Testis (tissue), 2 donors: ENCODE measurements around the gene TAMALIN.
A peak's percentile ranks its signal among the peaks of the same experiment; 100 is the strongest.

Experiments used
- POLR2A ChIP-seq: fragments of 450-650 bp; IDR thresholded peaks from one replicate; pipeline ENCODE4 v1.6.1; 2017; ENCODE audit warnings: antibody characterized with exemption, mild to moderate bottlenecking, moderate library complexity
- TF ChIP-seq, protein P1 (sequence below), 3 experiments: fragments of 450-650 bp in 2 of 3; fragments of 200-600 bp in 1 of 3; sonication (generic) in 1 of 3; IDR thresholded peaks; one replicate each; pipeline ENCODE4 v1.5.1; 2016 to 2019; ENCODE audit warnings: antibody characterized with exemption in 3 of 3, mild to moderate bottlenecking in 2 of 3, moderate library complexity in 1 of 3

DNA sequence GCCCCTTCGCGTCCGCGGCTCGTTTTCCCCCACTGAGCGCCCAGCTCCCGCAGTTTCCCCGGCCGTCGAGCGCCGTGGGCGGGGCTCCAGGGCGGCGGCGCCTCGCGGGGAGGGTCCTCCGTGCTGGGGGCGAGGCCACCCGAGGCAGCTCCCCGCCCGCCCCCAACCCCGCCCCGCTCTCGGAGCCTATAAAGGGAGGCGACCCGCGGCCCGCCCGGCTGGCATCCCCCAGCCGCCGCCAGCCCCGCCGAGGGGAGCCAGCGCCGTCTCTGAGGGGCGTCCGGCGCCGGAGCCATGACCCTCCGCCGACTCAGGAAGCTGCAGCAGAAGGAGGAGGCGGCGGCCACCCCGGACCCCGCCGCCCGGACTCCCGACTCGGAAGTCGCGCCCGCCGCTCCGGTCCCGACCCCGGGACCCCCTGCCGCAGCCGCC lies at the start of gene TAMALIN:
- TF ChIP-seq POLR2A: peak; percentile 73
- TF ChIP-seq, protein P1, sequence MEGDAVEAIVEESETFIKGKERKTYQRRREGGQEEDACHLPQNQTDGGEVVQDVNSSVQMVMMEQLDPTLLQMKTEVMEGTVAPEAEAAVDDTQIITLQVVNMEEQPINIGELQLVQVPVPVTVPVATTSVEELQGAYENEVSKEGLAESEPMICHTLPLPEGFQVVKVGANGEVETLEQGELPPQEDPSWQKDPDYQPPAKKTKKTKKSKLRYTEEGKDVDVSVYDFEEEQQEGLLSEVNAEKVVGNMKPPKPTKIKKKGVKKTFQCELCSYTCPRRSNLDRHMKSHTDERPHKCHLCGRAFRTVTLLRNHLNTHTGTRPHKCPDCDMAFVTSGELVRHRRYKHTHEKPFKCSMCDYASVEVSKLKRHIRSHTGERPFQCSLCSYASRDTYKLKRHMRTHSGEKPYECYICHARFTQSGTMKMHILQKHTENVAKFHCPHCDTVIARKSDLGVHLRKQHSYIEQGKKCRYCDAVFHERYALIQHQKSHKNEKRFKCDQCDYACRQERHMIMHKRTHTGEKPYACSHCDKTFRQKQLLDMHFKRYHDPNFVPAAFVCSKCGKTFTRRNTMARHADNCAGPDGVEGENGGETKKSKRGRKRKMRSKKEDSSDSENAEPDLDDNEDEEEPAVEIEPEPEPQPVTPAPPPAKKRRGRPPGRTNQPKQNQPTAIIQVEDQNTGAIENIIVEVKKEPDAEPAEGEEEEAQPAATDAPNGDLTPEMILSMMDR (IDR thresholded peaks at IDR 0.05): no peak
